Peyer's patch (tissue), 4 donors: ENCODE data around the gene TTC39C.

ENCODE experiments used
- CTCF ChIP-seq, 6 experiments: fragments of 450-650 bp in 4 of 6; fragments of 200-600 bp in 2 of 6; sonication (generic) in 1 of 6; IDR thresholded peaks; one replicate each; pipeline ENCODE4 v1.5.1; 2017 to 2019; ENCODE audit warnings: antibody characterized with exemption in 6 of 6, mild to moderate bottlenecking in 3 of 6, moderate library complexity in 1 of 6
- POLR2A ChIP-seq, 2 donors: fragments of 450-650 bp; IDR thresholded peaks; one replicate each; pipeline ENCODE4 v1.5.1; 2017; ENCODE audit warnings: antibody characterized with exemption in 2 of 2, mild to moderate bottlenecking in 2 of 2, moderate library complexity in 2 of 2

- TF ChIP-seq CTCF (IDR thresholded peaks at IDR 0.05) (no peak), POLR2A (IDR thresholded peaks at IDR 0.05) (no peak)
Measured at GRCh38 chr18:24031318-24031717, 16.8 kb downstream of the TTC39C start.
